DOHH2 (cell line): ENCODE measurements around the gene TRAPPC4.

Experiments
- H3F3A ChIP-seq: fragments of 200-600 bp; sonication (generic), shearing (Covaris generic); 2 replicates; pipeline ENCODE4 v1.6.0; 2016; ENCODE audit warnings: antibody characterized with exemption, mild to moderate bottlenecking; ENCODE audit not compliant: control insufficient read depth, insufficient read depth
- H3K27ac ChIP-seq: fragments of 200-600 bp; sonication (generic); 2 replicates; pipeline ENCODE4 v1.5.1; 2014; ENCODE audit warnings: low read depth, mild to moderate bottlenecking, low read length, moderate library complexity
- H3K27me3 ChIP-seq: fragments of 200-600 bp; sonication (generic); 2 replicates; pipeline ENCODE4 v1.6.1; 2014; ENCODE audit warnings: mild to moderate bottlenecking, low read length, mixed read lengths; ENCODE audit not compliant: control insufficient read depth
- H3K36me3 ChIP-seq: fragments of 200-600 bp; sonication (generic); 2 replicates; pipeline ENCODE4 v1.6.1; 2014; ENCODE audit warnings: mild to moderate bottlenecking, low read length, moderate library complexity, mixed read lengths; ENCODE audit not compliant: control insufficient read depth
- H3K4me1 ChIP-seq: fragments of 200-600 bp; sonication (generic); 2 replicates; pipeline ENCODE4 v1.6.1; 2014; ENCODE audit warnings: mild to moderate bottlenecking, low read length, mixed read lengths; ENCODE audit not compliant: control insufficient read depth
- H3K4me2 ChIP-seq: fragments of 200-600 bp; sonication (generic); 2 replicates; pipeline ENCODE4 v1.6.0; 2014; ENCODE audit warnings: mild to moderate bottlenecking, low read length, moderate library complexity
- H3K4me3 ChIP-seq: fragments of 200-600 bp; sonication (generic); 2 replicates; pipeline ENCODE4 v1.5.1; 2014; ENCODE audit warnings: mild to moderate bottlenecking, low read length, mixed read lengths
- H3K79me2 ChIP-seq: fragments of 200-600 bp; sonication (generic); 2 replicates; pipeline ENCODE4 v1.6.1; 2014; ENCODE audit warnings: mild to moderate bottlenecking, low read length, mixed read lengths; ENCODE audit not compliant: control insufficient read depth
- H3K9me2 ChIP-seq: fragments of 200-600 bp; sonication (generic); replicated peaks from 2 replicates; pipeline ENCODE4 v1.6.1; 2014; ENCODE audit warnings: mild to moderate bottlenecking, low read length, mixed read lengths; ENCODE audit not compliant: control insufficient read depth
- H3K9me3 ChIP-seq: fragments of 200-600 bp; sonication (generic); 2 replicates; pipeline ENCODE4 v1.6.1; 2014; ENCODE audit warnings: antibody characterized with exemption, low read length, mixed read lengths; ENCODE audit not compliant: control insufficient read depth, insufficient read depth
- H4K20me1 ChIP-seq: fragments of 200-600 bp; sonication (generic); 2 replicates; pipeline ENCODE4 v1.6.0; 2014; ENCODE audit warnings: low read depth, mild to moderate bottlenecking, antibody characterized with exemption, low read length, moderate library complexity; ENCODE audit not compliant: control insufficient read depth, insufficient read depth
- EZH2phosphoT487 ChIP-seq: fragments of 200-600 bp; sonication (generic); IDR thresholded peaks from 2 replicates; pipeline ENCODE4 v1.6.1; 2017; ENCODE audit warnings: borderline replicate concordance, mild to moderate bottlenecking, antibody characterized with exemption, low read length, moderate library complexity, mixed read lengths
- TF ChIP-seq, protein P1 (sequence below): fragments of 200-600 bp; sonication (generic); IDR thresholded peaks from one replicate; pipeline ENCODE4 v1.5.1; 2014; ENCODE audit warnings: antibody characterized with exemption, mild to moderate bottlenecking, low read depth, low read length; ENCODE audit not compliant: poor library complexity, severe bottlenecking

The TRAPPC4 gene

GRCh38 chr11:119023741-119024140 lies 5.2 kb downstream of the TRAPPC4 start:
- Histone ChIP-seq H3K79me2 (peaks cover 46% of the 10 kb centered on the region), H3K9me2 (no peaks in the 10 kb centered on the region), H3K27ac (no peak overlapping the region), H3K4me3 (no peak overlapping the region), H3K27me3 (peaks cover 3% of the 10 kb centered on the region; the same call in 1 of the 2 replicates), H3K9me3 (no peaks in the 10 kb centered on the region), H3K4me1 (peaks cover 27% of the 10 kb centered on the region), H4K20me1 (no peaks in the 10 kb centered on the region), H3K36me3 (peaks cover 80% of the 10 kb centered on the region), H3F3A (peaks cover 9% of the 10 kb centered on the region), H3K4me2 (no peak overlapping the region)
- TF ChIP-seq, protein P1, sequence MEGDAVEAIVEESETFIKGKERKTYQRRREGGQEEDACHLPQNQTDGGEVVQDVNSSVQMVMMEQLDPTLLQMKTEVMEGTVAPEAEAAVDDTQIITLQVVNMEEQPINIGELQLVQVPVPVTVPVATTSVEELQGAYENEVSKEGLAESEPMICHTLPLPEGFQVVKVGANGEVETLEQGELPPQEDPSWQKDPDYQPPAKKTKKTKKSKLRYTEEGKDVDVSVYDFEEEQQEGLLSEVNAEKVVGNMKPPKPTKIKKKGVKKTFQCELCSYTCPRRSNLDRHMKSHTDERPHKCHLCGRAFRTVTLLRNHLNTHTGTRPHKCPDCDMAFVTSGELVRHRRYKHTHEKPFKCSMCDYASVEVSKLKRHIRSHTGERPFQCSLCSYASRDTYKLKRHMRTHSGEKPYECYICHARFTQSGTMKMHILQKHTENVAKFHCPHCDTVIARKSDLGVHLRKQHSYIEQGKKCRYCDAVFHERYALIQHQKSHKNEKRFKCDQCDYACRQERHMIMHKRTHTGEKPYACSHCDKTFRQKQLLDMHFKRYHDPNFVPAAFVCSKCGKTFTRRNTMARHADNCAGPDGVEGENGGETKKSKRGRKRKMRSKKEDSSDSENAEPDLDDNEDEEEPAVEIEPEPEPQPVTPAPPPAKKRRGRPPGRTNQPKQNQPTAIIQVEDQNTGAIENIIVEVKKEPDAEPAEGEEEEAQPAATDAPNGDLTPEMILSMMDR = no peak
- TF ChIP-seq EZH2phosphoT487 = no peak

DNA sequence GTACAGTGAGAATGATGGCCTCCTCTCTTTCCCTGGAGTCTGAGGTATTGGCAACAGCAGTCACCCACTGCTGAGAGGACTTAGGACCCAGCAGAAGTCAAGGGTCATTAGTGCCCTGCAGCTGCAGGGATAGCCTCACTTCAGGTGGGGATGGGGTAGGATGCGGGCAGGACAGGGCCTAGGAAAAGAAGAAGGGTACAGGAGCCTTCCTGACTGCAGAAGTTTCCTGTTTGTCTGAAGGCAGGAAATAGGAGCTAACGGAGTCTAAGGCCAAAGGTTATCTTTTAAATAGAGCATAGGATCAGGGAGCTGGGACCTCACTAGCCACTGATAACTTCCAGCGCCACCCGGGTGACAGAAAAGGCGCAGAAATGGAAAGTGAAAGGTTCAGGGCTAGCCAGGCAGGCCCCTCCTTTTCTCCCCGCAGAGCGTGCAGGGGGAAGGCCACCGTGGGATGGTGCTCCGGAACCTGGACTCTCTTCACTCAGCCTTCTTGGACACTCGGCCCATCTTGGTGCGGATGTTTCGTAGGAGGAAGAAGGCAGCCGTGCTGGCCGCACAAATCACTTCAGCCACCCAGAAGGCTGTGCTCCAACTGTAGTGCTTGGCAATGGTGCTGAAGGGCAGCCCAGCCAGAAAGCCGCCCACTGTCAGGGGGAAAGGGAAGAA lies 6.0 kb downstream of the TRAPPC4 start:
- Histone ChIP-seq H3F3A (peaks cover 9% of the 10 kb centered on the region), H4K20me1 (no peaks in the 10 kb centered on the region), H3K9me2 (no peaks in the 10 kb centered on the region), H3K79me2 (peaks cover 46% of the 10 kb centered on the region), H3K27me3 (no peaks in the 10 kb centered on the region), H3K36me3 (peaks cover 81% of the 10 kb centered on the region), H3K4me1 (peaks cover 31% of the 10 kb centered on the region), H3K27ac (no peak overlapping the region), H3K9me3 (no peaks in the 10 kb centered on the region), H3K4me2 (no peak overlapping the region), H3K4me3 (no peak overlapping the region)
- TF ChIP-seq EZH2phosphoT487 = no peak
- TF ChIP-seq, protein P1 = no peak

DNA sequence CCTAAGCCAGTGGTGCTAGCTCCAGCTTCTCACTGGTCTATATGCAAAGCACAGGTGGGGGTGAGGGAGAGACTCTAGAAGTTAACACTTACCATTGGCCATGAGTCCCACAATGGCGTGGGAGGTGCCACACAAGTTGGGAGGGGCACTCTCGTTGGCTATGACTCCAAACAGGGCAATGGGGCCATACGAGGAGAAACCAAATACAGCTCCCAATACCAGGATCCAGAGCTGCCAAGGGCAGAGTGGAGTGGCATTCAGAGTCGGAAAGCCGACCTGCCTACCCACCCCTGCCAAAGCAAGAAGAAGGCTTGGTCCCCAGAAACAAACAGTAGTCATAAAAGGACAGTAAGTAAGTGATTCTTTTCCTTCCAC lies 6.5 kb downstream of the TRAPPC4 start:
- H3K4me1 ChIP-seq = peaks cover 30% of the 10 kb centered on the region

More for the DNA sequence above, 6.5 kb downstream of the TRAPPC4 start:
- H3K9me2 ChIP-seq = no peaks in the 10 kb centered on the region
- H3K4me3 ChIP-seq = no peak overlapping the region
- TF ChIP-seq, protein P1 = no peak
- TF ChIP-seq EZH2phosphoT487 = no peak
- no peaks in the 10 kb centered on the region for H3K27me3 ChIP-seq
- H3K79me2 ChIP-seq = peaks cover 46% of the 10 kb centered on the region
- H3K27ac ChIP-seq = no peak overlapping the region
- H3F3A ChIP-seq = peaks cover 9% of the 10 kb centered on the region
- no peaks in the 10 kb centered on the region for H4K20me1 ChIP-seq
- no peak overlapping the region for H3K4me2 ChIP-seq
- no peaks in the 10 kb centered on the region for H3K9me3 ChIP-seq
- peaks cover 84% of the 10 kb centered on the region for H3K36me3 ChIP-seq
